ENCODE measurements around the gene DCAF7. TPM values are rescaled to one million over a fixed set of nuclear protein-coding genes. Genes with fewer than 3 reads are reported as not detected.

DCAF7 gene
- polyA plus RNA-seq, 3 donors = 41.9 to 89.4 (median 58.1) TPM

DNA sequence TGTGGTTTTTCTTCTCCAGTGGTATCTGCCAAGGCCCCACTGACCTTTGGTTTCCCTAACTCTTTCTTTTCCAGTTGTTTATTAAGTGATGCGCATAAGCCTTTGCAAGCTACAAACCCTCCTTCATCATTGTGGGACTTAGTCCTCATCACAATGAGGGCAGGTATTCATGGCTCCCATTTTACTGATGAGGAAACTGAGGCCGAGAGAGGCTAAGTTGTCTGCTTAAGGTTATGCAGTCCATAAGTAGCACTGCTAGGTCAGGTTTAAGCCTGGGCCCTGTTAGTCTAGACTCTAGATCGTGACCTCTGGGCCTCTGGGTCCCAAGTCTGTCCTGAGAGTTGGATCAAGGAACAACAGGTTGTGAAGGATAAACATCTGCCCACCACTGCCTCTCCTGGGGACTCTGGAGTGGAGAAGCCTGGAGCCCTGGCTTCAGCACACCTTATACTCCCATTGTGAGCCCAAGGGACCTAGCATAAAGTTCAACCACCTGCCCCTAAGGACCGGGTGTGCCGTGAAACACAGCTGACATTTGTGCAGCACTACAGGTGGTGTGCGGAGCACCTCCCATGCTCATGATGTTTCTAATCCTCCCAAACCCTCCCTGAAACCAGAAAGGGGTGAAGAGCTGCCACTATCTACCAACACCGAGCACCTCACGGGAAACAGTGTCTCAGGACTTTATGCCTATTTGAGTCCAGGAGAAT is 32.3 kb upstream of the DCAF7 start:
- no peaks in the 10 kb centered on the region for H3K9me3 ChIP-seq (replicated peaks in 1 of 2; ENCODE audit: control insufficient read depth in 1 of 2, insufficient read depth in 1 of 2, low read length in 2 of 2)
- no peak overlapping the region for H3K4me2 ChIP-seq (replicated peaks; ENCODE audit: extremely low read depth, low read length, poor library complexity, severe bottlenecking)
- Mint-ChIP-seq H3K27ac (no peak overlapping the region), H3K4me1 (no peaks in the 10 kb centered on the region), H3K4me3 (no peak overlapping the region), H3K27me3 (ENCODE audit: low read depth in 3 of 3) (peaks cover 10 to 24% (median 13%) of the 10 kb centered on the region in 3 donors), H3K36me3 (no peaks in the 10 kb centered on the region), H3K9me3 (peaks cover 0 to 4% (median 0%) of the 10 kb centered on the region in 7 donors)
- H3K79me2 ChIP-seq (ENCODE audit: insufficient read depth, low read length) = no peaks in the 10 kb centered on the region
- H3K4me3 ChIP-seq (replicated peaks in 1 of 3; ENCODE audit: low read depth in 2 of 3, low read length in 3 of 3) = no peak overlapping the region
- H4K20me1 ChIP-seq (ENCODE audit: insufficient read depth, low read length) = no peaks in the 10 kb centered on the region
- TF ChIP-seq CTCF (IDR thresholded peaks at IDR 0.05) = no peak
- H3K27ac ChIP-seq (ENCODE audit: low read depth in 1 of 2, low read length in 2 of 2) = no peak overlapping the region
- no peak overlapping the region for H3K9ac ChIP-seq (ENCODE audit: insufficient read depth, low read length, poor library complexity, severe bottlenecking)
- H3K4me1 ChIP-seq (ENCODE audit: control insufficient read depth in 1 of 2, insufficient read depth in 2 of 2, low read length in 2 of 2) = no peaks in the 10 kb centered on the region
- peaks cover 0 to 2% of the 10 kb centered on the region in 2 donors for H3K27me3 ChIP-seq (ENCODE audit: control insufficient read depth in 2 of 2, insufficient read depth in 2 of 2, low read length in 2 of 2)
- WGBS (ENCODE audit: insufficient coverage) = 79% methylated on average over 7 of the region's 8 CpGs
- H3K36me3 ChIP-seq (replicated peaks in 1 of 2; ENCODE audit: control insufficient read depth in 1 of 2, insufficient read depth in 2 of 2, low read length in 2 of 2) = no peaks in the 10 kb centered on the region
- DNase-seq = no peak
- intact Hi-C loops (cut with micrococcal nuclease) = no loop called here
- H2AFZ ChIP-seq (ENCODE audit: insufficient read depth, low read depth, low read length, poor library complexity, severe bottlenecking) = no peak overlapping the region

GRCh38 chr17:63519116-63519881 is 31.0 kb upstream of the DCAF7 start:
- DNase-seq = no peak
- 100% methylated on average over 1 of the region's 1 CpG for WGBS (ENCODE audit: insufficient coverage)
- H3K27me3 ChIP-seq (ENCODE audit: control insufficient read depth in 2 of 2, insufficient read depth in 2 of 2, low read length in 2 of 2) = peaks cover 0 to 13% of the 10 kb centered on the region in 2 donors
- Mint-ChIP-seq H3K4me1 (peaks cover 2% of the 10 kb centered on the region), H3K9me3 (peaks cover 0 to 5% (median 3%) of the 10 kb centered on the region in 7 donors), H3K4me3 (no peak overlapping the region), H3K36me3 (no peaks in the 10 kb centered on the region), H3K27me3 (ENCODE audit: low read depth in 3 of 3) (peaks cover 20 to 34% (median 21%) of the 10 kb centered on the region in 3 donors), H3K27ac (no peak overlapping the region)
- no peaks in the 10 kb centered on the region for H3K4me1 ChIP-seq (ENCODE audit: control insufficient read depth in 1 of 2, insufficient read depth in 2 of 2, low read length in 2 of 2)
- H2AFZ ChIP-seq (ENCODE audit: insufficient read depth, low read depth, low read length, poor library complexity, severe bottlenecking) = no peak overlapping the region
- H3K9ac ChIP-seq (ENCODE audit: insufficient read depth, low read length, poor library complexity, severe bottlenecking) = no peak overlapping the region
- no peaks in the 10 kb centered on the region for H3K36me3 ChIP-seq (replicated peaks in 1 of 2; ENCODE audit: control insufficient read depth in 1 of 2, insufficient read depth in 2 of 2, low read length in 2 of 2)
- no peak overlapping the region for H3K4me3 ChIP-seq (replicated peaks in 1 of 3; ENCODE audit: low read depth in 2 of 3, low read length in 3 of 3)
- no peaks in the 10 kb centered on the region for H3K9me3 ChIP-seq (replicated peaks in 1 of 2; ENCODE audit: control insufficient read depth in 1 of 2, insufficient read depth in 1 of 2, low read length in 2 of 2)
- intact Hi-C loops (cut with micrococcal nuclease) = no loop called here
- no peak overlapping the region for H3K4me2 ChIP-seq (replicated peaks; ENCODE audit: extremely low read depth, low read length, poor library complexity, severe bottlenecking)
- no peak overlapping the region for H3K27ac ChIP-seq (ENCODE audit: low read depth in 1 of 2, low read length in 2 of 2)
- no peaks in the 10 kb centered on the region for H3K79me2 ChIP-seq (ENCODE audit: insufficient read depth, low read length)
- H4K20me1 ChIP-seq (ENCODE audit: insufficient read depth, low read length) = no peaks in the 10 kb centered on the region
- TF ChIP-seq CTCF (IDR thresholded peaks at IDR 0.05) = no peak

All from CD14-positive monocyte (primary cell).